BLaER1 treated with 17β-estradiol and CSF1 and Interleukin-3, amounts not matched to agents 10 nM and 100 nM (cell line): Measurements from ENCODE around the gene EPHB4.

Source experiments
- H3K27ac ChIP-seq, 11 experiments: shearing (Covaris generic); formaldehyde crosslinking; 2 replicates each; pipeline ENCODE4 v1.8.1; 2022
- H3K27me3 ChIP-seq, 11 experiments: shearing (Covaris generic); formaldehyde crosslinking; 2 replicates each; pipeline ENCODE4 v1.8.1; 2022
- H3K36me3 ChIP-seq, 11 experiments: shearing (Covaris generic); formaldehyde crosslinking; 2 replicates each; pipeline ENCODE4 v1.8.1; 2022
- H3K4me1 ChIP-seq, 10 experiments: shearing (Covaris generic); formaldehyde crosslinking; 2 replicates each; pipeline ENCODE4 v1.8.1; 2022
- H3K4me2 ChIP-seq, 11 experiments: shearing (Covaris generic); formaldehyde crosslinking; 2 replicates each; pipeline ENCODE4 v1.8.1; 2022
- H3K4me3 ChIP-seq, 10 experiments: shearing (Covaris generic); formaldehyde crosslinking; 2 replicates each; pipeline ENCODE4 v1.8.1; 2022
- H3K9ac ChIP-seq, 11 experiments: shearing (Covaris generic); formaldehyde crosslinking; 2 replicates each; pipeline ENCODE4 v1.8.1; 2022
- H3K9me3 ChIP-seq, 11 experiments: shearing (Covaris generic); formaldehyde crosslinking; replicated peaks in 1 of 11; 2 replicates each; pipeline ENCODE4 v1.8.1; 2022
- H4K20me1 ChIP-seq, 11 experiments: shearing (Covaris generic); formaldehyde crosslinking; 2 replicates each; pipeline ENCODE4 v1.8.1; 2022
- Cebpa-rat ChIP-seq, 11 experiments: shearing (Covaris generic); IDR thresholded peaks; 2 replicates each; pipeline ENCODE4 v1.8.1; 2022

EPHB4 gene

DNA sequence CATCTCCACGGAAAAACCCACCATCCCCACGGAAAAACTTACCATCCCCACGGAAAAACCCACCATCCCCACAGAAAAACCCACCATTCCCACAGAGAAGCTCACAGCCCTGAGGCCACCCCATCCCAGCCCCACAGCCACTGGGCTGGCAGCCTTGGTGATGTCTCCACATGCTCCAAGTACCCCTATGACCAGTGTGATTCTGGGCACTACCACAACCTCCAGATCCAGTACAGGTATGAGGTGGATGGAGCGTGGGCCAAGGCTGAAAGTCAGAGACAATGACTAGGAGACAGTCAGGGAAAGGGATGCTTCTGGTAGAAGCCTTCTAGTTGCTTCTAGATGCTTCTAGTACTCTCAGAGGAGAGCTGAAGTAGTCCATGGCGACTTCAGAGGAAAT lies 74.3 kb downstream of the EPHB4 start:
- no peak overlapping the region for H3K9ac ChIP-seq
- no peak overlapping the region for H3K4me2 ChIP-seq
- H4K20me1 ChIP-seq, result no peaks in the 10 kb centered on the region
- no peak for TF ChIP-seq Cebpa-rat (IDR thresholded peaks at IDR 0.05)
- no peaks in the 10 kb centered on the region for H3K27me3 ChIP-seq
- no peaks in the 10 kb centered on the region for H3K36me3 ChIP-seq
- H3K27ac ChIP-seq, result no peak overlapping the region
- H3K4me1 ChIP-seq, result peaks cover 0 to 19% (median 10%) of the 10 kb centered on the region in 10 experiments; a peak in 12 of 20 replicates
- no peaks in the 10 kb centered on the region for H3K9me3 ChIP-seq
- no peak overlapping the region for H3K4me3 ChIP-seq
